HepG2 (cell line): ENCODE results near the gene MAN1A1. TPM values are rescaled to one million over a fixed set of nuclear protein-coding genes. Genes with fewer than 3 reads are reported as not detected.

Experiments
- ELF4 ChIP-seq: sonication (generic); formaldehyde crosslinking; IDR thresholded peaks from 2 replicates; pipeline ENCODE4 v1.5.0; 2020; ENCODE audit warnings: missing genetic modification reagents, mild to moderate bottlenecking, moderate library complexity, borderline replicate concordance
- HMG20A ChIP-seq: IDR thresholded peaks from 2 replicates; pipeline ENCODE4 v1.6.1; 2016; ENCODE audit warnings: borderline replicate concordance
- KDM1A ChIP-seq: IDR thresholded peaks from 2 replicates; pipeline ENCODE4 v1.6.1; 2016; ENCODE audit warnings: missing compliant biosample characterization
- MAFK ChIP-seq, 2 experiments: IDR thresholded peaks in 1 of 2; conservative IDR thresholded peaks in 1 of 2; 2 replicates each; pipeline ENCODE4 v1.6.1; 2011; ENCODE audit warnings: improper control_type of control experiment in 2 of 2, low read length in 2 of 2
- NAIF1 ChIP-seq: sonication (generic); formaldehyde crosslinking; IDR thresholded peaks from 2 replicates; pipeline ENCODE4 v1.5.0; 2020; ENCODE audit warnings: mild to moderate bottlenecking, missing genetic modification reagents, borderline replicate concordance
- RBM22 ChIP-seq: fragments of 200-400 bp; formaldehyde crosslinking; optimal IDR thresholded peaks from 2 replicates; pipeline ENCODE3; 2017; ENCODE audit warnings: mild to moderate bottlenecking, low read length, moderate library complexity
- RXRA ChIP-seq: sonication (generic); formaldehyde crosslinking; IDR thresholded peaks from 2 replicates; pipeline ENCODE4 v1.5.1; 2020; ENCODE audit warnings: missing genetic modification reagents
- SAP130 ChIP-seq: IDR thresholded peaks from 2 replicates; pipeline ENCODE4 v1.6.1; 2016; ENCODE audit warnings: low read depth
- SIN3A ChIP-seq: IDR thresholded peaks from 2 replicates; pipeline ENCODE4 v1.6.1; 2011; ENCODE audit warnings: low read depth, mild to moderate bottlenecking, control low read depth, low read length, borderline replicate concordance
- SOX6 ChIP-seq, 2 experiments: fragments of 450-650 bp in 1 of 2; sonication (generic) in 1 of 2; formaldehyde crosslinking in 1 of 2; IDR thresholded peaks; 2 replicates each; pipeline versions ENCODE4 v1.4.0 to v1.6.1; 2017 to 2020; ENCODE audit warnings: antibody characterized with exemption in 1 of 2, mild to moderate bottlenecking in 1 of 2, missing genetic modification reagents in 1 of 2
- ZMAT3 ChIP-seq: sonication (generic); formaldehyde crosslinking; conservative IDR thresholded peaks from 2 replicates; pipeline ENCODE4 v1.7.0; 2021; ENCODE audit warnings: missing genetic modification reagents
- ZNF33A ChIP-seq: sonication (generic); formaldehyde crosslinking; IDR thresholded peaks from 2 replicates; pipeline ENCODE4 v1.5.1; 2020; ENCODE audit warnings: missing genetic modification reagents, mild to moderate bottlenecking, moderate library complexity, borderline replicate concordance
- ZNF792 ChIP-seq: IDR thresholded peaks from 2 replicates; pipeline ENCODE4 v1.6.1; 2016
- polyA plus RNA-seq, 8 experiments: library from polyadenylated mRNA; depleted of rRNA in 3 of 8; stranded (reverse) in 7 of 8; unstranded in 1 of 8; fragments of >200 nt; fragmentation: Illumina TruSeq in 4 of 8; extraction: Trizol in 4 of 8; gene quantifications; 2 replicates each; pipeline versions ENCODE4 v1.2.1 to v1.2.3, GENCODE V29; 2011 to 2016; ENCODE audit warnings: low read depth in 4 of 8, missing spikeins in 1 of 8, mixed read lengths in 1 of 8; ENCODE audit not compliant: insufficient read depth in 1 of 8
- total RNA-seq, 5 experiments: library from RNA; depleted of rRNA; stranded (reverse); fragments of >200 nt; fragmentation: Illumina TruSeq; extraction: Trizol; gene quantifications; 2 replicates each; pipeline ENCODE4 v1.2.3, GENCODE V29; 2016; ENCODE audit warnings: low read depth in 1 of 5
- TF ChIP-seq, protein P1 (sequence below): IDR thresholded peaks from 2 replicates; pipeline ENCODE4 v1.6.1; 2016; ENCODE audit warnings: low read depth
- TF ChIP-seq, protein P2 (sequence below): IDR thresholded peaks from 2 replicates; pipeline ENCODE4 v1.4.0; 2020; ENCODE audit warnings: mild to moderate bottlenecking, missing genetic modification reagents
- TF ChIP-seq, protein P3 (sequence below): sonication (generic); formaldehyde crosslinking; IDR thresholded peaks from 2 replicates; pipeline ENCODE4 v1.4.0; 2020; ENCODE audit warnings: missing genetic modification reagents, borderline replicate concordance
- TF ChIP-seq, protein P4 (sequence below): sonication (generic); formaldehyde crosslinking; IDR thresholded peaks from 2 replicates; pipeline ENCODE4 v1.4.0; 2020; ENCODE audit warnings: mild to moderate bottlenecking, missing genetic modification reagents
- TF ChIP-seq, protein P5 (sequence below), 2 experiments: fragments of 450-650 bp in 1 of 2; sonication (generic) in 1 of 2; formaldehyde crosslinking; IDR thresholded peaks; 2 replicates each; pipeline versions ENCODE4 v1.5.0 to v1.8.0; 2020 to 2022; ENCODE audit warnings: mild to moderate bottlenecking in 1 of 2, missing genetic modification reagents in 1 of 2

MAN1A1 gene
- total and polyA plus RNA-seq, 2 of the 13 experiments (the other 11 are each of a cell fraction or from before 2014, with no cell fraction given), result 156 to 236 TPM

DNA sequence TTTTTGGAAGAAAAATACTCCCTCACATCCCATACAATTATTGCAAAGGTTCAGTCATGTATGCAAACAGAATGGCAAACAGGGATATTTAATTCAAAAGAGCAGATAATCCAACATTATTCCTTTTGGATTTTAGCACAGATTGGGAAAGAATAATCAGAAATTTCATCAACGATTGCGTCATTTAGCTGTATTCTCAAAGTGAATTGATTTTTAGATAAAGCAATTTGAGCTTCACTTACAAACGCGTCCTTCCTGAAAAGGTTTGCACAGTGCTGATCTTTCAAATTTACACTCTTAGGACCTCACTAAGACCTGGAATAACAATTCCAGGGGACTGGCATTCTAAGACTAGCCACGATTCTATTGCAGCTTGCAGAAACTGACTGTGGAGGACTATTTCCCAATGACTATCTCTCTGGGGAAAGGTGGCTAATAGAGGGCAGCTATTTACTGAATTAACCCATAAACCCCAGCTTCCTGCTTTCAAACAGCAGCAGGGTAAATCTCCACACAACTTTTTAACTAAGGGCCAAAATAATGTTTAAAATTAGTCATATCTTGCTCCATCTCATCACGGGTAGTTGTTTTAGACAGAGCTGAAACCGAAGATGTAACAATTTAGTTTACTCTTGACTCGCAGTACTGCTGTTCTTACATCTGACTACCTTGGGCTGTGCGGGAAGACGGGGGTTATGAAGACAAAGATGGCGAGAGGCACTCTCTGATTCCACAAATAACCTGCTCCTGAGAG, 139.9 kb downstream of the MAN1A1 start (continued):
- TF ChIP-seq, protein P1, sequence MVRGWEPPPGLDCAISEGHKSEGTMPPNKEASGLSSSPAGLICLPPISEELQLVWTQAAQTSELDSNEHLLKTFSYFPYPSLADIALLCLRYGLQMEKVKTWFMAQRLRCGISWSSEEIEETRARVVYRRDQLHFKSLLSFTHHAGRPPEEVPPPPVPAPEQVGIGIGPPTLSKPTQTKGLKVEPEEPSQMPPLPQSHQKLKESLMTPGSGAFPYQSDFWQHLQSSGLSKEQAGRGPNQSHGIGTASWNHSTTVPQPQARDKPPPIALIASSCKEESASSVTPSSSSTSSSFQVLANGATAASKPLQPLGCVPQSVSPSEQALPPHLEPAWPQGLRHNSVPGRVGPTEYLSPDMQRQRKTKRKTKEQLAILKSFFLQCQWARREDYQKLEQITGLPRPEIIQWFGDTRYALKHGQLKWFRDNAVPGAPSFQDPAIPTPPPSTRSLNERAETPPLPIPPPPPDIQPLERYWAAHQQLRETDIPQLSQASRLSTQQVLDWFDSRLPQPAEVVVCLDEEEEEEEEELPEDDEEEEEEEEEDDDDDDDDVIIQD, result peak; percentile 25; the same call in 1 of the 2 replicates
- TF ChIP-seq KDM1A (CRISPR knock-in tag), result no peak
- no peak for TF ChIP-seq SIN3A
- peak; percentile 45; the same call in 1 of the 2 replicates for TF ChIP-seq HMG20A
- TF ChIP-seq, protein P2, sequence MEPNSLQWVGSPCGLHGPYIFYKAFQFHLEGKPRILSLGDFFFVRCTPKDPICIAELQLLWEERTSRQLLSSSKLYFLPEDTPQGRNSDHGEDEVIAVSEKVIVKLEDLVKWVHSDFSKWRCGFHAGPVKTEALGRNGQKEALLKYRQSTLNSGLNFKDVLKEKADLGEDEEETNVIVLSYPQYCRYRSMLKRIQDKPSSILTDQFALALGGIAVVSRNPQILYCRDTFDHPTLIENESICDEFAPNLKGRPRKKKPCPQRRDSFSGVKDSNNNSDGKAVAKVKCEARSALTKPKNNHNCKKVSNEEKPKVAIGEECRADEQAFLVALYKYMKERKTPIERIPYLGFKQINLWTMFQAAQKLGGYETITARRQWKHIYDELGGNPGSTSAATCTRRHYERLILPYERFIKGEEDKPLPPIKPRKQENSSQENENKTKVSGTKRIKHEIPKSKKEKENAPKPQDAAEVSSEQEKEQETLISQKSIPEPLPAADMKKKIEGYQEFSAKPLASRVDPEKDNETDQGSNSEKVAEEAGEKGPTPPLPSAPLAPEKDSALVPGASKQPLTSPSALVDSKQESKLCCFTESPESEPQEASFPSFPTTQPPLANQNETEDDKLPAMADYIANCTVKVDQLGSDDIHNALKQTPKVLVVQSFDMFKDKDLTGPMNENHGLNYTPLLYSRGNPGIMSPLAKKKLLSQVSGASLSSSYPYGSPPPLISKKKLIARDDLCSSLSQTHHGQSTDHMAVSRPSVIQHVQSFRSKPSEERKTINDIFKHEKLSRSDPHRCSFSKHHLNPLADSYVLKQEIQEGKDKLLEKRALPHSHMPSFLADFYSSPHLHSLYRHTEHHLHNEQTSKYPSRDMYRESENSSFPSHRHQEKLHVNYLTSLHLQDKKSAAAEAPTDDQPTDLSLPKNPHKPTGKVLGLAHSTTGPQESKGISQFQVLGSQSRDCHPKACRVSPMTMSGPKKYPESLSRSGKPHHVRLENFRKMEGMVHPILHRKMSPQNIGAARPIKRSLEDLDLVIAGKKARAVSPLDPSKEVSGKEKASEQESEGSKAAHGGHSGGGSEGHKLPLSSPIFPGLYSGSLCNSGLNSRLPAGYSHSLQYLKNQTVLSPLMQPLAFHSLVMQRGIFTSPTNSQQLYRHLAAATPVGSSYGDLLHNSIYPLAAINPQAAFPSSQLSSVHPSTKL (CRISPR knock-in tag), result 0 out of 2 replicates have a peak, but pooled peaks have one; percentile 41
- TF ChIP-seq NAIF1 (CRISPR knock-in tag), result no peak
- no peak for TF ChIP-seq SAP130 (CRISPR knock-in tag)
- TF ChIP-seq, protein P3, sequence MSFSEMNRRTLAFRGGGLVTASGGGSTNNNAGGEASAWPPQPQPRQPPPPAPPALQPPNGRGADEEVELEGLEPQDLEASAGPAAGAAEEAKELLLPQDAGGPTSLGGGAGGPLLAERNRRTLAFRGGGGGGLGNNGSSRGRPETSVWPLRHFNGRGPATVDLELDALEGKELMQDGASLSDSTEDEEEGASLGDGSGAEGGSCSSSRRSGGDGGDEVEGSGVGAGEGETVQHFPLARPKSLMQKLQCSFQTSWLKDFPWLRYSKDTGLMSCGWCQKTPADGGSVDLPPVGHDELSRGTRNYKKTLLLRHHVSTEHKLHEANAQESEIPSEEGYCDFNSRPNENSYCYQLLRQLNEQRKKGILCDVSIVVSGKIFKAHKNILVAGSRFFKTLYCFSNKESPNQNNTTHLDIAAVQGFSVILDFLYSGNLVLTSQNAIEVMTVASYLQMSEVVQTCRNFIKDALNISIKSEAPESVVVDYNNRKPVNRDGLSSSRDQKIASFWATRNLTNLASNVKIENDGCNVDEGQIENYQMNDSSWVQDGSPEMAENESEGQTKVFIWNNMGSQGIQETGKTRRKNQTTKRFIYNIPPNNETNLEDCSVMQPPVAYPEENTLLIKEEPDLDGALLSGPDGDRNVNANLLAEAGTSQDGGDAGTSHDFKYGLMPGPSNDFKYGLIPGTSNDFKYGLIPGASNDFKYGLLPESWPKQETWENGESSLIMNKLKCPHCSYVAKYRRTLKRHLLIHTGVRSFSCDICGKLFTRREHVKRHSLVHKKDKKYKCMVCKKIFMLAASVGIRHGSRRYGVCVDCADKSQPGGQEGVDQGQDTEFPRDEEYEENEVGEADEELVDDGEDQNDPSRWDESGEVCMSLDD (CRISPR knock-in tag), result no peak
- TF ChIP-seq RBM22, result peak; percentile 98
- TF ChIP-seq, protein P4, sequence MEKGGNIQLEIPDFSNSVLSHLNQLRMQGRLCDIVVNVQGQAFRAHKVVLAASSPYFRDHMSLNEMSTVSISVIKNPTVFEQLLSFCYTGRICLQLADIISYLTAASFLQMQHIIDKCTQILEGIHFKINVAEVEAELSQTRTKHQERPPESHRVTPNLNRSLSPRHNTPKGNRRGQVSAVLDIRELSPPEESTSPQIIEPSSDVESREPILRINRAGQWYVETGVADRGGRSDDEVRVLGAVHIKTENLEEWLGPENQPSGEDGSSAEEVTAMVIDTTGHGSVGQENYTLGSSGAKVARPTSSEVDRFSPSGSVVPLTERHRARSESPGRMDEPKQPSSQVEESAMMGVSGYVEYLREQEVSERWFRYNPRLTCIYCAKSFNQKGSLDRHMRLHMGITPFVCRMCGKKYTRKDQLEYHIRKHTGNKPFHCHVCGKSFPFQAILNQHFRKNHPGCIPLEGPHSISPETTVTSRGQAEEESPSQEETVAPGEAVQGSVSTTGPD, result 0 out of 2 replicates have a peak, but pooled peaks have one; percentile 18
- TF ChIP-seq RXRA (CRISPR knock-in tag), result no peak
- TF ChIP-seq, protein P5, sequence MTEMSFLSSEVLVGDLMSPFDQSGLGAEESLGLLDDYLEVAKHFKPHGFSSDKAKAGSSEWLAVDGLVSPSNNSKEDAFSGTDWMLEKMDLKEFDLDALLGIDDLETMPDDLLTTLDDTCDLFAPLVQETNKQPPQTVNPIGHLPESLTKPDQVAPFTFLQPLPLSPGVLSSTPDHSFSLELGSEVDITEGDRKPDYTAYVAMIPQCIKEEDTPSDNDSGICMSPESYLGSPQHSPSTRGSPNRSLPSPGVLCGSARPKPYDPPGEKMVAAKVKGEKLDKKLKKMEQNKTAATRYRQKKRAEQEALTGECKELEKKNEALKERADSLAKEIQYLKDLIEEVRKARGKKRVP (CRISPR knock-in tag; IDR thresholded peaks at IDR 0.05), result peak in 1 of 2 experiments; percentile 95; a peak in 2 of 4 replicates
- TF ChIP-seq ZNF792 (CRISPR knock-in tag), result no peak
- peak; percentile 41 to 43; a peak in 1 of 4 replicates for TF ChIP-seq MAFK (conservative IDR thresholded peaks at IDR 0.05 in 1 of 2, IDR thresholded peaks at IDR 0.05 in 1 of 2; ENCODE audit: low read length in 2 of 2)
- no peak for TF ChIP-seq ELF4 (CRISPR knock-in tag)
- TF ChIP-seq SOX6 (IDR thresholded peaks at IDR 0.05), result no peak
- peak; percentile 85 for TF ChIP-seq SOX6 (CRISPR knock-in tag; IDR thresholded peaks at IDR 0.05)
- no peak for TF ChIP-seq ZMAT3
- TF ChIP-seq ZNF33A (CRISPR knock-in tag), result no peak
